HG02852 (cell line): Measurements from ENCODE around the gene SLC6A20.
"Not testable (repeated sequence)": the region's sequence is repeated elsewhere in the genome, so short reads cannot be mapped to it uniquely, and the experiment has no call there.

Experiments used
- ATAC-seq: cut with Tn5 transposase; IDR thresholded peaks from one replicate; pipeline ENCODE4 v1.9.1; 2021; ENCODE audit warnings: mild to moderate bottlenecking, moderate library complexity; ENCODE audit not compliant: unreplicated experiment

Gene SLC6A20

GRCh38 chr3:45761831-45762230 is 34.5 kb downstream of the SLC6A20 start:
- ATAC-seq = no peak

DNA sequence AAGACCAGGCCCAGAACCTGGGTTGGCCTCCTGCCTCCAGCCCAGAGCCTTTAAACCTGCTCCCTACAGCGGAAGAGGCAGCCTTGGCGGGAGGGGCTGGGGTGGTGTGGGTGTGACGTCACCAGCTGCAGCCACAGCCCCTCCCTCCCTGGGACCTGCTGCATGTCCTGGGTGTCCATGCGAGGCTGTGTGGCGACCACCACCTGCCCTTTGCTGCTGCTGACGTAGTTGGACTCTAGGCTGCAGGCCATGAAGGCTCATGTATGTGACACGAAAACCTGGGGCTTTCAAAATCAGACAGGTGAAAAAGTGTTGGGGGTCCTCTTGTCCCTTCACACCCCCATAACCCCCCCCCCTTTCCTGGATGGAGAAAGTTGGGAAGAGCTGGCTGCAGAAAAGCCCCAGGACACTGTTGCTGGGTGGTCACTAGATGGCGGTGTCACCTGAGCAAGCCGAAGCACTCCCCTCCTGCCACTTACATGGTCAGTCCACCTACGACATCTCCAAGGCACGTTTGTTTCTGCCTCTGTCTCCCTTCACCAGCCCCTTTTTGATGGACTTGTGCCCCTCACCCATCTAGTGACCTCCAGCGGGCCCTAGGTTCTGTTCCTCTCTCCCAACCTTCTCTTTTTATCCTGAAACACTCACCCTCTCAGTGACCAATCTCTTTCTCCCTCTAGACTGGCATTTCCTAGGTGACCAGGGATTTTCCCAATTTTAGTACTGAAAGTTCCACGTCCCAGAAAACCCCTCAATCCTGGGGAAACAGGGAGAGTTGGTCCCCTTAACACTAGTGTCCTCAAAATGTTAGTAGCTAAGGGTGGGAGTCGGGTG is 35.2 kb downstream of the SLC6A20 start:
- no peak for ATAC-seq

- no peak for ATAC-seq
Measured at GRCh38 chr3:45759851-45760250, 36.5 kb downstream of the SLC6A20 start.

GRCh38 chr3:45758871-45759270 is 37.5 kb downstream of the SLC6A20 start:
- ATAC-seq = no peak

DNA sequence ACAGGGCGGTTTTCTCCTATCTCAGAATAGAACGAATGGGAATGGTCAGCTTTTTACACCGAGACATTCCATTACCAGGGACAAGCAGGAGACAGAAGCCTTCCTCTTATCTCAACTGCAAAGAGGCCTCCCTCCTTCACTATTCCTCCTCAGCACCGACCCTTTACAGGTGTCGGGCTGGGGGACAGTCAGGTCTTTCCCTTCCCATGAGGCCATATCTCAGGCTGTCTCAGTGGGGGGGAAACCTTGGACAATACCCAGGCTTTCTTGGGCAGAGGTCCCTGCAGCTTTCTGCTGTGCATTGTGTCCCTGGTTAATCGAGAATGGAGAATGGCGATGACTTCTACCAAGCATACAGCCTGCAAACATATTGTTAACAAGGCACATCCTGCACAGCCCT is 39.2 kb downstream of the SLC6A20 start:
- not testable (repeated sequence) for ATAC-seq

GRCh38 chr3:45756055-45756454 is 40.3 kb downstream of the SLC6A20 start:
- ATAC-seq = no peak

DNA sequence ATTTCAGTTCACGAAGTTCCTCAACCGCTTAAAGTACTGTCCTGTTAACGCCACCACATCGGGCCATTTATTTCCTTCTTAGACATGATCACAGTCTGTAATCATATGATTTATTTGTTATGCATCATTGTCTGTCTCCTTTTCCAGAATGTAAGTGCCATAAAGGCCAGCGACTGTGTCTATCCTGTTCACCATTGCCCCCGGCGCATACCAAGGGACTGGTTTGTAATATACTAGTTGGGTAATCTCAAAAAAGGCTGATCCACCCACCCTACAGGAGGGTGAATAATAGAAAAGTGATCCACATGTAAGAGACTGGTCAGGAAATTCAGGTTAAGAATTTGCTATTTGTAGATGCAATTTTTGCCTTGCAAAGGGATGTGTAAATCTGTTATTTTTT is 41.9 kb downstream of the SLC6A20 start:
- ATAC-seq = no peak

- ATAC-seq = no peak
Measured at GRCh38 chr3:45753095-45753494, 43.2 kb downstream of the SLC6A20 start.

DNA sequence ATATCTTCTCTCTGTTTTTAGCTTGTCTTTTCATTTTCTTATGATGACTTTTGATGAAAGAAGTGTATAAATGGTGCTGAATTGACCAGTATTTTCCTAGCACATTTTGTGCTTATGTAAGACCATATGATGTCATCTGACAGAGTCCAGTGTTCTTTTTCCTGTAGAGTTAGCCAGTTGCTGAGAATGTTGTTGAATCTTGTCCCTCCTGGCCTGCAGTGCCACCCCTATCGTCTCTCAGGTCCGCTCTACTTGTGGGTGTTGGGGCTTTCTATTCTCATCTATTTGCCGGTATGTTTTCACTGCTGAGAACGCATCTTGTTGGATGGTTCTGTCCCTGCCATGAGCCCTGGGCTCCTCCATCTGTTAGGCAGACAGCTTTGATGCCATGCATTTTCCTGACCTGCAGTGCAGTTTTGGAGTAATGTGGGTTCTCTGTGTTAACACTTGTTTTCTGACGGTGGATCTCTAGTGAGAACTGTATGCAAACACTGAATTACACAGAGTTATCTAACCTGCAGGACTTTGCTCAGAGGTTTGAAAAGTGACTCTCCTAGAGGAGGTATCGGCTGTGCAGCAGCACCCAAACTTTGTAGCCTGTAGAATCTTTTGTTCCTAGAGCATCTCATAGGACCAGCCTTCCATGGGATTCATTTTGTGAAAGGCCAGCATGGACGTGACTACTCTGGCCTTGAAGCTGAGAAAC is 44.6 kb downstream of the SLC6A20 start:
- ATAC-seq = no peak

DNA sequence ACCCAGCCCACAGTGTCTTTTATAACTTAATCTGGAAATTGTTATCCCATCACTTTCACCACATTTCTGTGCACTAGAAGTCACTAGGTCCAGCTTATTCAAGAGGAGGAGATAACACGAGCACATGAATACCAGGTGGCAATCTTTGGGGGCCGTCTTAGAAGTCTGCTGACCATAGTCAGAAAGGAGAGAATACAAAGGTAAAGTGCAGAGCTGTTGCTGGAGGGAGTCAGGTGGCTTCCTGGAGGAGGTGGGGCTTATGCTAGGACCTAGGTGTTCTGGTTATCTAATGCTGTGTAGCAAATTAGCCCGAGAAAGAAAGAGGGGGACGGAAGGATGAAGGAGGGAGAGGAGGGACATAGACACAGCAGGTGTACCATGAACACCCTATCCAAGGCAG is 46.5 kb downstream of the SLC6A20 start:
- ATAC-seq = no peak

DNA sequence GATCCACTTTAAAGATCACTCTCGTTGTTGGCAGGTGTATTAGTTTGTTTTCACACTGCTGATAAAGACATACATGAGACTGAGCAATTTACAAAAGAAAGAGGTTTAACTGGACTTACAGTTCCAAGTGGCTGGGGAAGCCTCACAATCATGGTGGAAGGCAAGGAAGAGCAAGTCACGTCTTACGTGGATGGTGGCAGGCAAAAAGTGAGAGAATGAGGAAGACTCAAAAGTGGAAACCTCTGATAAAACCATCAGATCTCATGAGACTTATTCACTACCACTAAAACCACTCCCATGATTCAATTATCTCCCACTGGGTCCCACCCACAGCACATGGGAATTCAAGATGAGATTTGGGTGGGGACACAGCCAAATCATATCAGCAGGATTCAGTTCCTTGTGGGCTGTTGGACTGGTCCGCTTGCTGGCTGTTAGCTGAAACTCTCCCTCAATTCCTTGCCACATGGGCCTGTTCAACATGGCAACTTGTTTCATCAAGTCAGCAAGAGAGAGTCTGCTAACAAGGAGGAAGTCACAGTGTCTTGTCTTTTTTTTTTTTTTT is 47.2 kb downstream of the SLC6A20 start:
- ATAC-seq = not testable (repeated sequence)

DNA sequence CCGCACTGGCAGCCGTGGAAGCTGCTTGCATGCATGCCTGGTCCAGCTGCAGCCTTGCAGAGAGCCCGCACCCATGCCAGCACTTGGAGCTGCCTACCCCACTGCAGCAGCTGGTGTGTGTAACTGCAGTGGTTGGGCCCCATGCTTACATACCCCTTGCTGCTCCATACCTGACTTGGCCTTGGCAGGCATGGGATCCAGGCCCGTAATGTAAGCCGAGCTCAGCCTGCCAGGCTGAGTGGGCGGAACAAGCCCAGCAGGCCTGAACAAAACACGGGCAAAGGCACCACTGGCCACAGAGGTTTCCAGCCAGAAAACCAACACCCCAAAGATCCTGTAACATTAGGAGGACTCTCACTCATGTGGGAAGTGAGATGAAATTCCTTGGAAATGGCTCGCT is 48.3 kb downstream of the SLC6A20 start:
- no peak for ATAC-seq

DNA sequence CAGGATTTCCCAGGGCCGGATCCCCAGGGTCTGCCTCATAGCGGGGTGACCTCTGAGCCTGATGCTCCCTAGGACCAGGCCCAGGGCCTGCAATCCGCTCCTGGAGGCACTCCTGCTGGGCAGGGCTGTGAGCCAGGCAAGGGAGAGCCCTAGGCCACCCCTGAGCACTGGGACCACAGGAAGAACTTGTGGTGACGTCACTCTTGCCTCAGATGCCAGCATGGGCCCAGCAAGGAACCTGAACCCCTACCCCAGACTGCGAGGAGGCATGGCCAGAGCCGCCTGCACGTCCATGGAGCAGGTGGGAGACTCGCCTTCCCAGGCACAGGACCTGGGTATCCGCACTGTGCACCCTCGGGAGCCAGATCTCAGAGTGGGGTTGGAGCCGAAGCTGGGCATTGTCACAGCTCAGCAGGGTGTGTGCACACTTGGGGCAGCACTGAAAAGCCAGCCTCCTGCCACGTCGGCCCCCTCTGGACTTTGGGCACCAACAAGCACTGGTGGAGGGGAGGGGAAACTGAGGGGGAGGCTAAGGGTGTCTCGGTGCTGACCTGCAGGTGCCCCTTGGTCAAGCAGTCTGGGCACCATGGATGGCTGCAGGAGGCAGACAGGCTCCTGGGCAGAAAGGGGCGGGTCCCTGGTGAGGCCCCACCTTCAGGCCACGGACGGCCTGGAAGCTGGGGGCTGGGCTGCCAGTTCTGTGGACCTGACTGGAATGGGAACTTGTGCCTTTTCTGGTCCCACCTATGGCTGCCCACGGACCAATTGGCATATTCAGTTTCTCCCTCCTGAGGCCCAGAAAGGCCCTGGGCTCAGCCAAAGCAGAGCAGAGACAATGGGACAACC is 49.3 kb downstream of the SLC6A20 start:
- ATAC-seq = no peak

- ATAC-seq = no peak
Measured at GRCh38 chr3:45746165-45746776, 50.1 kb downstream of the SLC6A20 start.

- no peak for ATAC-seq
Measured at GRCh38 chr3:45742461-45743089, 53.8 kb downstream of the SLC6A20 start.

- no peak for ATAC-seq
Measured at GRCh38 chr3:45741742-45742460, 54.4 kb downstream of the SLC6A20 start.

GRCh38 chr3:45741247-45741646 is 55.1 kb downstream of the SLC6A20 start:
- ATAC-seq = no peak

- no peak for ATAC-seq
Measured at GRCh38 chr3:45739991-45740390, 56.3 kb downstream of the SLC6A20 start.

GRCh38 chr3:45737234-45737633 is 59.1 kb downstream of the SLC6A20 start:
- ATAC-seq = no peak

GRCh38 chr3:45736707-45737106 is 59.6 kb downstream of the SLC6A20 start:
- no peak for ATAC-seq
